Measurements from ENCODE around the gene GRIK5. TPM values are rescaled to one million over a fixed set of nuclear protein-coding genes. Genes with fewer than 3 reads are reported as not detected.

GRIK5 gene
- total RNA-seq, 1 donor from 2014 or later = 0.37 TPM

DNA sequence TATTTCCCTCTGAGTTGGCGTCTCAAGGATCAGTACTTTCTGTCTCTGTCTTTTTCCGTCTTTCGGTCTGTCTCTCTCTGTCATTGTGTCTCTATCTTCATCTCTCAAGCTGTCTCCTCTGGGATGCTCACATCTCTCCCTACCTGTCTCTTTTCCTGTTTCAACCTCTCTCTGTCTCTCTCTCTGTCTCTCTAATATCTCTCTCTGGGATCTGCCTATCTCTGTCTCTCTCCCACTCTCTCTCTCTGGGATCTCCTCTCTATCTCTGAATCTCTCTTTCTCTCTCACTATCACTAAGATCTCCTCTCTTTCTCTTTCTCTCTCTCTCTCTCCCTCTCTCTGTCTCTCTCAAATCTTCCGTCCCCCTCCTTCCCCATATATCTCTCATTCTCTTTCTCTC is 80.0 kb downstream of the GRIK5 start:
- Mint-ChIP-seq H3K36me3 (ENCODE audit: low read depth) (no peaks in the 10 kb centered on the region), H3K27ac (ENCODE audit: unreplicated experiment) (no peak overlapping the region), H3K27me3 (ENCODE audit: low read depth) (peaks cover 19% of the 10 kb centered on the region), H3K4me3 (ENCODE audit: unreplicated experiment) (no peak overlapping the region), H3K4me1 (ENCODE audit: low read depth) (peaks cover 4% of the 10 kb centered on the region), H3K9me3 (ENCODE audit: low read depth) (no peaks in the 10 kb centered on the region)
- no peak for DNase-seq (ENCODE audit: low spot score)
- no peak for TF ChIP-seq CTCF (IDR thresholded peaks at IDR 0.05)

- no peaks in the 10 kb centered on the region for H3K36me3 Mint-ChIP-seq (ENCODE audit: low read depth)
- H3K9me3 Mint-ChIP-seq (ENCODE audit: low read depth) = no peaks in the 10 kb centered on the region
- TF ChIP-seq CTCF (IDR thresholded peaks at IDR 0.05) = no peak
- no peak for DNase-seq (ENCODE audit: low spot score)
- no peak overlapping the region for H3K4me3 Mint-ChIP-seq (ENCODE audit: unreplicated experiment)
- peaks cover 4% of the 10 kb centered on the region for H3K4me1 Mint-ChIP-seq (ENCODE audit: low read depth)
- no peak overlapping the region for H3K27ac Mint-ChIP-seq (ENCODE audit: unreplicated experiment)
- H3K27me3 Mint-ChIP-seq (ENCODE audit: low read depth) = peaks cover 13% of the 10 kb centered on the region
These were observed 81.1 kb downstream of the GRIK5 start for GRCh38 chr19:41988947-41989346.

GRCh38 chr19:41987141-41987860 is 82.7 kb downstream of the GRIK5 start:
- TF ChIP-seq CTCF (IDR thresholded peaks at IDR 0.05) = no peak
- no peaks in the 10 kb centered on the region for H3K9me3 Mint-ChIP-seq (ENCODE audit: low read depth)
- no peak overlapping the region for H3K27ac Mint-ChIP-seq (ENCODE audit: unreplicated experiment)
- no peak overlapping the region for H3K4me3 Mint-ChIP-seq (ENCODE audit: unreplicated experiment)
- H3K27me3 Mint-ChIP-seq (ENCODE audit: low read depth) = peaks cover 4% of the 10 kb centered on the region
- no peak for DNase-seq (ENCODE audit: low spot score)
- no peaks in the 10 kb centered on the region for H3K36me3 Mint-ChIP-seq (ENCODE audit: low read depth)
- H3K4me1 Mint-ChIP-seq (ENCODE audit: low read depth) = no peaks in the 10 kb centered on the region

GRCh38 chr19:41984961-41985360 is 85.0 kb downstream of the GRIK5 start:
- DNase-seq (ENCODE audit: low spot score) = no peak
- Mint-ChIP-seq H3K4me3 (ENCODE audit: unreplicated experiment) (no peak overlapping the region), H3K36me3 (ENCODE audit: low read depth) (no peaks in the 10 kb centered on the region), H3K27ac (ENCODE audit: unreplicated experiment) (no peak overlapping the region), H3K4me1 (ENCODE audit: low read depth) (no peaks in the 10 kb centered on the region), H3K9me3 (ENCODE audit: low read depth) (no peaks in the 10 kb centered on the region), H3K27me3 (ENCODE audit: low read depth) (peaks cover 6% of the 10 kb centered on the region)
- no peak for TF ChIP-seq CTCF (IDR thresholded peaks at IDR 0.05)

DNA sequence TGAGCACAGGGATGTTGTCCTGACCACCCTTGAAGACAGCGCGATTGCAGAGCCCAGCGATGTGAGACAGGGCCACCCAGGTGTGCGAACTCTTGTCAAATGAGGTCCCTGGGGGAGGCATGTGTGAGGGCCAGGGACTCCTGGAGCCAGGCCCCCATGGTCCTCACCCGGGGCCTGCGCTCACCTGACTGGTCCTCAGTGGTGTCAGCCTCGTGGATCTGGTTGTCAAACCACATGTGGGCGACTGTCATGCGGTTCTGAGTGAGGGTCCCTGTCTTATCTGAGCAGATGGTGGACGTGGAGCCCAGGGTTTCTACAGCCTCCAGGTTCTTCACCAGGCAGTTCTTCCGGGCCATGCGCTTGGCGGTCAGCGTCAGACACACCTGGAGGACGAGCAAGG is 88.3 kb downstream of the GRIK5 start:
- H3K4me3 Mint-ChIP-seq (ENCODE audit: unreplicated experiment) = no peak overlapping the region
- H3K27ac Mint-ChIP-seq (ENCODE audit: unreplicated experiment) = no peak overlapping the region
- H3K4me1 Mint-ChIP-seq (ENCODE audit: low read depth) = no peaks in the 10 kb centered on the region

More for the DNA sequence above, 88.3 kb downstream of the GRIK5 start:
- Mint-ChIP-seq H3K27me3 (ENCODE audit: low read depth) (peaks cover 6% of the 10 kb centered on the region), H3K9me3 (ENCODE audit: low read depth) (no peaks in the 10 kb centered on the region), H3K36me3 (ENCODE audit: low read depth) (no peaks in the 10 kb centered on the region)
- DNase-seq (ENCODE audit: low spot score) = no peak
- TF ChIP-seq CTCF (IDR thresholded peaks at IDR 0.05) = no peak

All from chondrocyte (in vitro differentiated cells).